ENCODE data around the gene NOVA2.

The NOVA2 gene

GRCh38 chr19:45967246-45967645, 6.4 kb downstream of the NOVA2 start:
- TF ChIP-seq, protein P1, sequence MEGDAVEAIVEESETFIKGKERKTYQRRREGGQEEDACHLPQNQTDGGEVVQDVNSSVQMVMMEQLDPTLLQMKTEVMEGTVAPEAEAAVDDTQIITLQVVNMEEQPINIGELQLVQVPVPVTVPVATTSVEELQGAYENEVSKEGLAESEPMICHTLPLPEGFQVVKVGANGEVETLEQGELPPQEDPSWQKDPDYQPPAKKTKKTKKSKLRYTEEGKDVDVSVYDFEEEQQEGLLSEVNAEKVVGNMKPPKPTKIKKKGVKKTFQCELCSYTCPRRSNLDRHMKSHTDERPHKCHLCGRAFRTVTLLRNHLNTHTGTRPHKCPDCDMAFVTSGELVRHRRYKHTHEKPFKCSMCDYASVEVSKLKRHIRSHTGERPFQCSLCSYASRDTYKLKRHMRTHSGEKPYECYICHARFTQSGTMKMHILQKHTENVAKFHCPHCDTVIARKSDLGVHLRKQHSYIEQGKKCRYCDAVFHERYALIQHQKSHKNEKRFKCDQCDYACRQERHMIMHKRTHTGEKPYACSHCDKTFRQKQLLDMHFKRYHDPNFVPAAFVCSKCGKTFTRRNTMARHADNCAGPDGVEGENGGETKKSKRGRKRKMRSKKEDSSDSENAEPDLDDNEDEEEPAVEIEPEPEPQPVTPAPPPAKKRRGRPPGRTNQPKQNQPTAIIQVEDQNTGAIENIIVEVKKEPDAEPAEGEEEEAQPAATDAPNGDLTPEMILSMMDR (conservative IDR thresholded peaks at IDR 0.05; ENCODE audit: low read depth, low read length): no peak
- H3K4me3 ChIP-seq (IDR thresholded peaks at IDR 0.05; ENCODE audit: insufficient read depth, low read depth, low read length): no peak overlapping the region
- H2AFZ ChIP-seq (ENCODE audit: low read depth): no peak overlapping the region
- H3K27me3 ChIP-seq (ENCODE audit: insufficient read depth, low read depth): peaks cover 98% of the 10 kb centered on the region
- no peak overlapping the region for H3K4me2 ChIP-seq
- H3K79me2 ChIP-seq (ENCODE audit: insufficient read depth, low read depth): no peaks in the 10 kb centered on the region
- H3K4me1 ChIP-seq (ENCODE audit: low read depth, poor library complexity, severe bottlenecking): no peaks in the 10 kb centered on the region
- H3K9ac ChIP-seq: no peak overlapping the region
- no peaks in the 10 kb centered on the region for H3K36me3 ChIP-seq (ENCODE audit: insufficient read depth)
- no peak overlapping the region for H3K27ac ChIP-seq
- no peaks in the 10 kb centered on the region for H4K20me1 ChIP-seq (ENCODE audit: insufficient read depth)

DNA sequence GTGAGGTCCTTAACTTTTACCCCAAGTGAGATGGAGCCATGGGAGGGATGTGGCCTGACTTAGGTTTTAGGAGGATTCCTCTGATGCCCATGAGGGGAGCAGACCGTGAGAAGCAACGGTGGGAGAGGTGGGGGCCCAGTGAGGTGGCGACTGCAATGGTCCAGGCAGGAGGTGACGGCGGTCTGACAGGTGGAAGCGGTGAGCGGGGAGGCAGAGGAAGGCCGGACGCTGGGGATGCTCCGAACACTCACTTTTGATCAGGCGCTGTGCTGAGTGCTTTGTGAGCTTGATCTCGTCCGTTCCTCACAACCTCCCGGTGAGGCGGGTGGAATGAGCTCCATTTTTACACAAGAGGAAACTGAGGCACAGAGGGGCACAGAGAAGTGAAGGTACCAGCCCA, 11.6 kb downstream of the NOVA2 start:
- no peaks in the 10 kb centered on the region for H3K36me3 ChIP-seq (ENCODE audit: insufficient read depth)
- no peak overlapping the region for H3K9ac ChIP-seq
- no peaks in the 10 kb centered on the region for H4K20me1 ChIP-seq (ENCODE audit: insufficient read depth)
- H3K4me3 ChIP-seq (IDR thresholded peaks at IDR 0.05; ENCODE audit: insufficient read depth, low read depth, low read length): no peak overlapping the region
- H3K4me1 ChIP-seq (ENCODE audit: low read depth, poor library complexity, severe bottlenecking): no peaks in the 10 kb centered on the region
- H2AFZ ChIP-seq (ENCODE audit: low read depth): no peak overlapping the region
- peaks cover 90% of the 10 kb centered on the region for H3K27me3 ChIP-seq (ENCODE audit: insufficient read depth, low read depth)
- no peak overlapping the region for H3K4me2 ChIP-seq
- H3K27ac ChIP-seq: no peak overlapping the region
- H3K79me2 ChIP-seq (ENCODE audit: insufficient read depth, low read depth): no peaks in the 10 kb centered on the region
- TF ChIP-seq, protein P1 (conservative IDR thresholded peaks at IDR 0.05; ENCODE audit: low read depth, low read length): no peak

- H3K4me2 ChIP-seq: no peak overlapping the region
- H3K4me3 ChIP-seq (IDR thresholded peaks at IDR 0.05; ENCODE audit: insufficient read depth, low read depth, low read length): no peak overlapping the region
- no peak overlapping the region for H3K27ac ChIP-seq
Measured at GRCh38 chr19:45960595-45961235, 12.9 kb downstream of the NOVA2 start.

DNA sequence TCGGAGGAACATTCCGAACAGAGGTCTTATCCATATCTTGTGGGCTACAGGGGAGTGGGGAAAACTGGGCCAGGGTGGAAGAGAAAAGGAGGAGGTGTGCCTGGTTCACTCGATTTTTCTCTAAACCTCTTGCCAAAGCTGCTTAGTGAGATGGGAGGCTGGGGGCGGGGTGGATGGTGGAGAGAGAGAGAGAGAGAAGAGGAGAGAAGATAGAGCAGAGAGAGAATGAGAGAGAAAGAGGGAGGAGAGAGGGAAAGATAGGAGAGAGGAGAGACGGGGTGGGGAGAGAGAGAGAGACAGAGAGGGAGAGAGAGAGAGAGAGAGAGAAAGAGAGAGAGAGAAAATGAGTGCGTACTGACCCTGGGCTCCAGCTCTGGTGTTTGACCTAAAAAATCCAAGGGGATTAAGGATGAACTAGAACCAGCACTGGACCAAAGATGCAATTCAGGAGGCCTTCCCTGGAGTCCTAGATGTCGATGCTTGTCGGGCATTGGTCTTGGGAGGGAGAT, 14.1 kb downstream of the NOVA2 start:
- Histone ChIP-seq H4K20me1 (ENCODE audit: insufficient read depth) (no peaks in the 10 kb centered on the region), H3K36me3 (ENCODE audit: insufficient read depth) (no peaks in the 10 kb centered on the region), H3K4me2 (no peak overlapping the region), H3K27ac (no peak overlapping the region), H3K4me1 (ENCODE audit: low read depth, poor library complexity, severe bottlenecking) (no peaks in the 10 kb centered on the region), H3K9ac (no peak overlapping the region), H3K79me2 (ENCODE audit: insufficient read depth, low read depth) (no peaks in the 10 kb centered on the region), H2AFZ (ENCODE audit: low read depth) (no peak overlapping the region), H3K27me3 (ENCODE audit: insufficient read depth, low read depth) (peaks cover 85% of the 10 kb centered on the region), H3K4me3 (IDR thresholded peaks at IDR 0.05; ENCODE audit: insufficient read depth, low read depth, low read length) (no peak overlapping the region)
- TF ChIP-seq, protein P1 (conservative IDR thresholded peaks at IDR 0.05; ENCODE audit: low read depth, low read length): no peak

More at GRCh38 chr19:45960595-45961235, 12.9 kb downstream of the NOVA2 start:
- Histone ChIP-seq H3K9ac (no peak overlapping the region), H4K20me1 (ENCODE audit: insufficient read depth) (no peaks in the 10 kb centered on the region), H3K36me3 (ENCODE audit: insufficient read depth) (no peaks in the 10 kb centered on the region), H2AFZ (ENCODE audit: low read depth) (no peak overlapping the region), H3K79me2 (ENCODE audit: insufficient read depth, low read depth) (no peaks in the 10 kb centered on the region), H3K27me3 (ENCODE audit: insufficient read depth, low read depth) (peaks cover 85% of the 10 kb centered on the region), H3K4me1 (ENCODE audit: low read depth, poor library complexity, severe bottlenecking) (no peaks in the 10 kb centered on the region)
- TF ChIP-seq, protein P1 (conservative IDR thresholded peaks at IDR 0.05; ENCODE audit: low read depth, low read length): no peak
